NCI-H2196 treated with DMSO at 0.1 percent for 48 hours (cell line): ENCODE data around the gene NWD2.
"Not testable (repeated sequence)": the region's sequence is repeated elsewhere in the genome, so short reads cannot be mapped to it uniquely, and the experiment has no call there.

Experiments used
- DNase-seq: peaks from one replicate; lab custom pipeline; 2025; ENCODE audit not compliant: unreplicated experiment; lab: John Stamatoyannopoulos, UW

The NWD2 gene

GRCh38 chr4:37490391-37491347 lies 246.1 kb downstream of the NWD2 start:
- no peak for DNase-seq

DNA sequence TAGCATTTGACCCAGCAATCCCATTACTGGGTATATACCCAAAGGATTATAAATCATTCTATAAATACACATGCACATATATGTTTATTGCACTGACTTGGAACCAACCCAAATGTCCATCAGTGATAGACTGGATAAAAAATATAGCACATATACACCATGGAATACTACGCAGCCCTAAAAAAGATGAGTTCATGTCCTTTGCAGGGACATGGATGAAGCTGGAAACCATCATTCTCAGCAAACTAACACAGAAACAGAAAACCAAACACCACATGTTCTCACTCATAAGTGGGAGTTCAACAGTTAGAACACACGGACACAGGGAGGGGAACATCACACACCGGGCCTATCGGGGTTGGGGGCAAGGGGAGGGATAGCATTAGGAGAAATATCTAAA lies 250.8 kb downstream of the NWD2 start:
- not testable (repeated sequence) for DNase-seq
